ENCODE data around the gene ACOX2.

The ACOX2 gene

GRCh38 chr3:58471025-58471887, 65.7 kb downstream of the ACOX2 start:
- DNase-seq: no peak

GRCh38 chr3:58470363-58471024, 66.5 kb downstream of the ACOX2 start:
- DNase-seq: no peak

- DNase-seq: no peak
Observed at GRCh38 chr3:58469096-58469495, 67.9 kb downstream of the ACOX2 start.

GRCh38 chr3:58466899-58467563, 70.0 kb downstream of the ACOX2 start:
- no peak for DNase-seq

- no peak for DNase-seq
Observed at GRCh38 chr3:58464866-58465265, 72.1 kb downstream of the ACOX2 start.

- DNase-seq: no peak
Observed at GRCh38 chr3:58463942-58464271, 73.1 kb downstream of the ACOX2 start.

GRCh38 chr3:58463181-58463941, 73.6 kb downstream of the ACOX2 start:
- DNase-seq: peak; percentile 36

- no peak for DNase-seq
Observed at GRCh38 chr3:58462829-58463180, 74.2 kb downstream of the ACOX2 start.

GRCh38 chr3:58459160-58459559, 77.8 kb downstream of the ACOX2 start:
- no peak for DNase-seq
